ENCODE data around the gene POTEE.
"Not testable (repeated sequence)": the region's sequence is repeated elsewhere in the genome, so short reads cannot be mapped to it uniquely, and the experiment has no call there.

The POTEE gene

DNA sequence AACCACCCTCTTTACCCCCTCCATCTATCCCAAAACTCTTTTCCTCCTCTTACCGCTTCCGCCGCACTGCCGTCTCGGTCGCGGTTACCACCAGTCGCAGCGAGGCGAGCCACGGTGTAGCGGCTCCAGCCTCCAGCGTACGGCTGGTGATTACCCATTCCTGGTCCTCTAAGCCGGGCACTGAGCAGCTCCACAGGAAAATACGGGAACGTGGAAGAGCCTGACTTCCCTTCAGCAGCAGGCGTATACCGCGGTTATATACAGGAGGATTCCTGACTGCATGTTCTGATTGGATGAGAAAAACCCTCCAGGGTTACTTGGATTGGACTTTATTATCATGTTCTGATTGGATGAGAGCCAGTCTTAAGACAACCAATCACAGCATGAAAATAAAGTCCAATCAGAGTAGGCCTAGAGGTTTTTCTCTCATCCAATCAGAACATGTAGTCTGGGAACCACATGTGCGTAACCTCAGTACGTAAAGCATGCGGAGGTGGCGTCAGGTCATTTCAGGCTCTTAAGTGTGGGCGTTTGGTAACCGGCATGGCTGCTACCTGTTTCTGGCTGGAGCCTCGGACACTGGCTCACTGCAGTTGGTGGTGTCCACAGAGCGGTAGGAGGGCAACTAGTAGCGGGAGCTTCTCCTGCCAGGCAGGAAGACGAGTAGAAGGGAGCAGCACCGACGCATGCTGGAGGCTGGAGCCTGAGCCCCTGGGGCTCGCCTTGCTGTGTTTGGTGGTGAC is at the start of gene POTEE:
POTEE (plus strand) TSS at position 507 of the 743 bp plus-strand sequence. CDS start 8,867 bp downstream, outside the sequence.
- DNase-seq, result not testable (repeated sequence)

DNA sequence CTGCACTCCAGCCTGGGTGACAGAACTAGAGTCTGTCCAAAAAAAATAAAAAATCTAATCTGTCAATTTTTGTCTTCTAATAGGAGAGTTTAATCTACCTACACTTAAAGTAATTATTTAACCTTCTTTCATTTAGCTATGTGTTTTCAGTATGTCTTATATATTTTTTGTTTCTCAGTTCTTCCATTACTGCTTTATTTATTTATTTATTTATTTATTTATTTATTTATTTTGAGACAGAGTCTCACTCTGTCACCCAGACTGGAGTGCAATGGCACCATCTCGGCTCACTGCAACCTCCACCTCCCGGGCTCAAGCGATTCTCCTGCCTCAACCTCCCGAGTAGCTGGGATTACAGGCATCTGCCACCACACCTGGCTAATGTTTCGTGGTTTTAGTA is 43.8 kb upstream of the POTEE start:
- not testable (repeated sequence) for DNase-seq

DNA sequence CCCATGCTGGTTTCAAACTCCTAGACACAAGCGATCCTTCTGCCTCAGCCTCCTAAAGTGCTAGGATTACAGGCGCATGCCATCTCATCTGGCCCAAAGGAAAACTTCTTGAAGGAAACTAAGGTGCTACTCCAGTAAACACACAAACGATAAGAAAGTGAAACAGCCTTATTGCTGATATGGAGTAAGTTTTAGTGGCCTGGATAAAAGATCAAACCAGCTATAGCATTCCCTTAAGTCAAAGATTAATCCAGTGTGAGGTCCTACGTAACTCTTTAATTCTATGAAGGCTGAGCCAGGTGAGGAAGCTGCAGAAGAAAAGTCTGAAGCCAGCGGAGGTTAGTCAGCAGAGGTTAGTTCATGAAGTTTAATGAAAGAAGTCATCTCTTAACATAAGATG is 40.8 kb upstream of the POTEE start:
- no peak for DNase-seq

GRCh38 chr2:131178050-131178449 is 31.3 kb upstream of the POTEE start:
- not testable (repeated sequence) for DNase-seq

GRCh38 chr2:131178721-131179418 is 30.5 kb upstream of the POTEE start:
- DNase-seq, result not testable (repeated sequence)

- not testable (repeated sequence) for DNase-seq
These were observed 27.9 kb upstream of the POTEE start for GRCh38 chr2:131181451-131181850.

DNA sequence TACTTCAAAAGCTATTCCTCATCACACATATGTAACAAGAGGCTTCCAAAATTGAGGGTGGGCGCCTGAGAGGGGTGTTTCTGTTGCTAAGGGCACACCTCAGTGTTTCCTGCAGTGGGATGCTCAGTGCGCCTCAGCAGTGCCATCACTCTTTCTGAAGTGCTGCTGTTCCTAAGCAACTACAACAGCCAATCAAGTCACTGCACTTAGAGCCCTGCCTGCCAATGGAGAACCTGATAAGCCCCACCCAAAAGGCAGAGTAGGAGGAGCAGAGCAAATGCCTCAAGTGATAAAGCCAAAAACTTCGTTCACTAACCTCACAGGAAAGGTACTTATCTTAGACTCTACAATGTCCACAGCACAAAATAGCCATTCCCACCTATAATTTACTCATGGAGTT is 15.9 kb upstream of the POTEE start:
- not testable (repeated sequence) for DNase-seq

DNA sequence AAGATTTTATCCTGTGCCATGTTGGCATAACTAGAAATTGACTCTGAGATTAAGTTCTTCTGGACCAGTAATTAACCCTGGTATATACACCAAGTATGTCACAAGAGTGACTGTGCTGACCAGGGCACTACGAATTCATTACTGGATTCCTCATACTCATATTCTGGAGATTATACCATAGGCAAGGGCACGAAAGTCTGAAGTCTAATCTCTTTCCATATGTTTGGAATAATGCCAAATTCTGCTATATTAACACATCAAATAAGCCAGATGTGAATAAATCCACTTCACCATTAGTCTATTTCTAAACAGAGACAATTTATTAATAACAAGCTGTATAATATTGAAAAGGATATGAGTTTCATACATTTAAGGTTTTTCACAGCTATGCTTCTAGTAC is 13.2 kb upstream of the POTEE start:
- DNase-seq, result not testable (repeated sequence)

DNA sequence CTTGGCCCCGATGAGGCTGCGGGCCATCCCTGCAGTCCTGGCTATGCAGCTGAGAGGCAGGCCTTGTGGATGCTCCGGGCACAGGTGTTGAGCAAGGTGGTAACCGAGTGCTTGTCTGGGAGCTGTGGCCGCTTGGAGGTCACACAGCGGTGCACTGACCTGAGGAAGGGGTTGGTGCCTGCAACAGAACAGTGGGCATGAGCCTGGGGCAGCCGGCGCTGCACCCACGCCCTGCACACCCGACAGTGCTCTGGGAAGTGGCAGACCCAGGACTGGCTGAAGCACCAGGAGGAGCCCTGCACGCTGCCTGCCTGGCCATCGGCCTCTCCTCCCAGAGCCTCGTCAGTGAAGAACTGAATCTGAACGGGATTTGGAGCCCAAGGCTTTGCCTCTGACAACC is 8.2 kb upstream of the POTEE start:
- no peak for DNase-seq

DNA sequence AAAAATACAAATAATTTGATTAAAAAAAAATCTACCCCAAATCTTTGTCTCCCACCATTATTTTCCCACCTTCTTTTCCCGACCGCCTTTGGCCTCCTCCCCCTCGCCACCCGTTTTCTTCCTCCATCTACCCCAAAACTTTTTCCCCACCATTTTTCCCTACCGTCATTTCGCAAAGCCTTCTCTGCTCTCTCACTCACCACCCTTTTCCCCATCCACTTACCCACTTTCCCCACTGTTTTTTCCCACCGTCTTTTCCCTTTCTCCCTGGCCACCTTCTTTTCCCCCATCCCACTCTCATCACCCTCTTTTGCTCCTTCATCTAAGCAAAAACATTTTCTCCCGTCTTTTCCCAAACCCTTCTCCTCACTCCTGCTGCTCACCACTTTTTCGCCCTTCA is 1.5 kb upstream of the POTEE start:
- DNase-seq, result not testable (repeated sequence)

- not testable (repeated sequence) for DNase-seq
These were observed 403 bp downstream of the POTEE start for GRCh38 chr2:131209773-131210104.

DNA sequence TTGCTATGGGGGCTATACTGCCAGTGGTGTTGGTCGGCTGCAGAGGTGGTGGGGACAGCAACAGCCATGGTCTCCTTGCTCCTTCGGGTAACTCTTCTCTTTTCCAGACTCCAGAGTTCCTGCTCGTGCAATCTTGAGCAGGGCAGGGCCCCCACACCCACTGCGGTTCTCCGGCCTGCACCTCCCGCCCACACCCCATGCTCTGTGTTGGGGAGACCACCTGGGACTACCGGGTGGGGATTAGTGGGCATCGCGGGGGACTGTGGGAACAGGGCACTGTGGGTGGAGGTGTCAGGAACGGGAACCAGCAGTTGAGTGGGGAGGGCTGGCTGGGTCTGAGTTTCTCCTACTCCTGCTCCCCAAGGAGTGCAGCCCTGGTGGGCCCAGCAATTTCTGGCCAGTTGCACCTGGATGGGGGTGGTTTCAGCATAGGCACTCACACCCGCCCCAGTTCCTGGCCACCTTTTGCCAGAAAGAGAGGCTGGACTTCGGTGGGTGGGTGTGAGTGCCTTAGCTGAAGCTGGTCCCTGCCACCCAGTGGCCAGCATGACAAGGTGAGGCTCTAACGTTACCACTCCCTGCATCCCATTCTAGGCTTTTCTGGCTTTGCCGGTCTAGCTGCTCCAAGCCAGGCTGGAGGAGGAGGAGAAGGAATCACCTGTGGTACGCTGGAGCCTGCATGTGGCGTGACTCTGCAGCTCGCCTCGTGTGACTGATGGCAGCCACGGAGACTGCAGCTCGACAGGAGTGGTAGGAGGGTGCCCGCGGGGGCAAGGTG is 1.3 kb downstream of the POTEE start:
- DNase-seq, result not testable (repeated sequence)

DNA sequence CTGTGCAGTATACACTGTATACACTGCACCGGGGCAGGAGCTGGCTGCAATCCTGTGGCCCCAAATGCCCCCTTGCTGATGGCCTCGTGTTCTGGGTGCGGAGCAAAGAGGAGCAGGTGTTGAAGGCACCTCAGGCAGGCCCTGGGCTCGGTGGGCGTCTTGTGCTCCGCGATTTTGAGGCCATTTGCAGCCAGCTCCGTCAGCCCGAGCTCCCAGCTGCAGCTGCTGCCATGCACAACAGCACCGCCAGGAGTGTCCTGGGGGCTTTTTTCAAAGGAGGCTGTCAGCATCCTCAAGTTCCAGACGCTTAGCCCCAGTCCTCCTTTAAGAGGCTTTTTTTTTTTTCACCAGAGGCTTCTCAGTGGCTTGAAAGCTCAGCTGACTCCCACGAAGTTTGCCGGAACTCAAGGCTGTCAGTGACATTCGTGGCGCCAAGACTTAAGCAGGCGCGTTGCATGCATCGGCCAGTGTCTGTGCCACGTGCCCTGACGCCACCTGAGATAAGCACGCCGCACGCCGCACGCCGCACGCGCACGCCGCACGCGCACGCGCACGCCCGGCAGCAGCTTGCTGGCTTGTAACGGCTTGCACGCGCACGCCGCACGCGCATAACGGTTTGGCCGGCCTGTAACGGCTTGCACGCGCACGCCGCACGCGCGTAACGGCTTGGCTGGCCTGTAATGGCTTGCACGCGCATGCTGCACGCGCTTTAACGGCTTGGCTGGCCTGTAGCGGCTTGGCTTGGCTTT is 8.1 kb downstream of the POTEE start:
- not testable (repeated sequence) for DNase-seq

- not testable (repeated sequence) for DNase-seq
These were observed 26.5 kb downstream of the POTEE start for GRCh38 chr2:131235543-131236449.

Data from MV-4-11 (cell line).